Measurements from ENCODE around the gene FGL2.

Gene FGL2

GRCh38 chr7:77217474-77218185 lies 18.0 kb upstream of the FGL2 start:
- Histone ChIP-seq H3K4me3 (replicated peaks; ENCODE audit: low read depth, low read length) (no peak overlapping the region), H3K27me3 (replicated peaks; ENCODE audit: control insufficient read depth, insufficient read depth, low read length) (no peaks in the 10 kb centered on the region), H3K36me3 (ENCODE audit: control insufficient read depth, insufficient read depth, low read length) (no peaks in the 10 kb centered on the region)
- DNase-seq (ENCODE audit: extremely low read depth, insufficient read length), result no peak
- no peak for TF ChIP-seq CTCF (IDR thresholded peaks at IDR 0.05; ENCODE audit: insufficient read depth, low read length, poor library complexity, severe bottlenecking)

- Histone ChIP-seq H3K4me3 (replicated peaks; ENCODE audit: low read depth, low read length) (no peak overlapping the region), H3K27me3 (replicated peaks; ENCODE audit: control insufficient read depth, insufficient read depth, low read length) (no peaks in the 10 kb centered on the region), H3K36me3 (ENCODE audit: control insufficient read depth, insufficient read depth, low read length) (no peaks in the 10 kb centered on the region)
- TF ChIP-seq CTCF (IDR thresholded peaks at IDR 0.05; ENCODE audit: insufficient read depth, low read length, poor library complexity, severe bottlenecking), result no peak
- no peak for DNase-seq (ENCODE audit: extremely low read depth, insufficient read length)
These were observed 16.7 kb upstream of the FGL2 start for GRCh38 chr7:77216181-77216845.

- Histone ChIP-seq H3K36me3 (ENCODE audit: control insufficient read depth, insufficient read depth, low read length) (no peaks in the 10 kb centered on the region), H3K4me3 (replicated peaks; ENCODE audit: low read depth, low read length) (no peak overlapping the region), H3K27me3 (replicated peaks; ENCODE audit: control insufficient read depth, insufficient read depth, low read length) (no peaks in the 10 kb centered on the region)
- no peak for TF ChIP-seq CTCF (IDR thresholded peaks at IDR 0.05; ENCODE audit: insufficient read depth, low read length, poor library complexity, severe bottlenecking)
- DNase-seq (ENCODE audit: extremely low read depth, insufficient read length), result no peak
These were observed 10.0 kb upstream of the FGL2 start for GRCh38 chr7:77209479-77210139.

GRCh38 chr7:77208416-77208815 lies 8.8 kb upstream of the FGL2 start:
- DNase-seq (ENCODE audit: extremely low read depth, insufficient read length), result no peak
- Histone ChIP-seq H3K27me3 (replicated peaks; ENCODE audit: control insufficient read depth, insufficient read depth, low read length) (no peaks in the 10 kb centered on the region), H3K36me3 (ENCODE audit: control insufficient read depth, insufficient read depth, low read length) (no peaks in the 10 kb centered on the region), H3K4me3 (replicated peaks; ENCODE audit: low read depth, low read length) (no peak overlapping the region)
- no peak for TF ChIP-seq CTCF (IDR thresholded peaks at IDR 0.05; ENCODE audit: insufficient read depth, low read length, poor library complexity, severe bottlenecking)

- peak; percentile 43 for DNase-seq (ENCODE audit: extremely low read depth, insufficient read length)
- no peaks in the 10 kb centered on the region for H3K27me3 ChIP-seq (replicated peaks; ENCODE audit: control insufficient read depth, insufficient read depth, low read length)
- no peaks in the 10 kb centered on the region for H3K36me3 ChIP-seq (ENCODE audit: control insufficient read depth, insufficient read depth, low read length)
- H3K4me3 ChIP-seq (replicated peaks; ENCODE audit: low read depth, low read length), result no peak overlapping the region
- no peak for TF ChIP-seq CTCF (IDR thresholded peaks at IDR 0.05; ENCODE audit: insufficient read depth, low read length, poor library complexity, severe bottlenecking)
These were observed 6.1 kb upstream of the FGL2 start for GRCh38 chr7:77205706-77206105.

Measured in GM06990 (cell line).